ENCODE results near the gene ORAI1.
"Not testable (repeated sequence)": the region's sequence is repeated elsewhere in the genome, so short reads cannot be mapped to it uniquely, and the experiment has no call there.

Gene ORAI1

GRCh38 chr12:121649819-121650353 is 23.6 kb downstream of the ORAI1 start:
- DNase-seq: no peak

GRCh38 chr12:121651320-121651719 is 25.0 kb downstream of the ORAI1 start:
- DNase-seq: no peak

- no peak for DNase-seq
Measured at GRCh38 chr12:121652767-121653497, 26.6 kb downstream of the ORAI1 start.

GRCh38 chr12:121653999-121654398 is 27.7 kb downstream of the ORAI1 start:
- no peak for DNase-seq

GRCh38 chr12:121656122-121656521 is 29.8 kb downstream of the ORAI1 start:
- DNase-seq: no peak

- no peak for DNase-seq
Measured at GRCh38 chr12:121657305-121658008, 31.1 kb downstream of the ORAI1 start.

GRCh38 chr12:121661353-121662105 is 35.2 kb downstream of the ORAI1 start:
- DNase-seq: not testable (repeated sequence)

- DNase-seq: no peak
Measured at GRCh38 chr12:121663610-121663929, 37.2 kb downstream of the ORAI1 start.

GRCh38 chr12:121666829-121667228 is 40.5 kb downstream of the ORAI1 start:
- DNase-seq: not testable (repeated sequence)

- DNase-seq: no peak
Measured at GRCh38 chr12:121668750-121669520, 42.6 kb downstream of the ORAI1 start.

- DNase-seq: no peak
Measured at GRCh38 chr12:121669521-121669900, 43.2 kb downstream of the ORAI1 start, which contains the start of gene MORN3. TSS of gene MORN3 (minus strand) at chr12:121669654. CDS start at chr12:121669483, 171 bp downstream.

- DNase-seq: peak; percentile 70
Measured at GRCh38 chr12:121673013-121673511, 46.7 kb downstream of the ORAI1 start.

- DNase-seq: no peak
Measured at GRCh38 chr12:121676190-121676589, 49.9 kb downstream of the ORAI1 start.

GRCh38 chr12:121678305-121678704 is 52.0 kb downstream of the ORAI1 start:
- no peak for DNase-seq

GRCh38 chr12:121678716-121679300 is 52.5 kb downstream of the ORAI1 start:
- no peak for DNase-seq

GRCh38 chr12:121679661-121680197 is 53.4 kb downstream of the ORAI1 start:
- DNase-seq: not testable (repeated sequence)

GRCh38 chr12:121688966-121689365 is 62.6 kb downstream of the ORAI1 start:
- DNase-seq: no peak

- DNase-seq: no peak
Measured at GRCh38 chr12:121689430-121689829, 63.1 kb downstream of the ORAI1 start.

Data from DMS 273 treated with DMSO at 0.1 percent for 48 hours (cell line).